ENCODE results near the gene NOTCH2.

The NOTCH2 gene

DNA sequence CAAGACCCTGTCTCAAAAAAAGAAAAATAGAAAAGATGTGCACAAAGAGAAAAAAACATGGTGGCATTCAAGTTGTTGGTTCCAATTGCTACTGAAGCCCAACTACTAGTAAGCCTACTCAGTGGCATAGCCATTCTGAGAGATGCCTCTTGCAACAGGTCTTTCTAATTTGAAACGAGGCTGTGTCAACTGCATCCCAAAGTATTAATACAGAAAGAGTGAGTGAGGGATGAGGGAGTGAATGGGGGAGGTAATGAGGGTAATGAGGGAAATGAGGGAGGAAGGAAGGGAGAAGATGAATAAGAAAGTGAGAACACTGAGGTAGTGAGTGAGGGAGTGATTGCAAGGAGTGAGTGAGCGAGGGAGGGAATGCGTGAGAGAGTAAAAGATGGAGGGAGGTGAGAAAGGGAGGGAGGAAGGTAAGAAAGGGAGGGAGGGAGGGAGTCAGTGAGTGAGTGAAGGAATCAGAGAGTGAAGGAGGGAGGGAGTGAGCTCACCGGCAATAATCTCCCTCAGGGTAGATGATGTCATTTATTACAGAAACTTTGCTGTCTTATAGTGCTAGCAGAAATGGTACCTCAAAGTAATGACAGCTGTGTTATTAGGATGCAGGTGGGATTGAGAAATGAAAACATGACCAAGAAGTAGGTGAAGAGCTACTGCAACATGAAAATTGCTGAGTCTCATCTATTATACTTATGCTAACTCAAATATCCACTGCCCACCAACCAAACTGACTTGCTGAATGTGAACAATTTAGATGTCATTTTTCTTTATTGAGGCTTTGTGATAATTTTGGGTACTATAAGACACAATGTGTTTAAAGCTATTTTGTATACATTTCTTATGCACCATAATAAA, 97.5 kb downstream of the NOTCH2 start:
- no peak for DNase-seq

- DNase-seq, result no peak
Measured at GRCh38 chr1:119968601-119969000, 100.9 kb downstream of the NOTCH2 start.

GRCh38 chr1:119968068-119968492, 101.4 kb downstream of the NOTCH2 start:
- DNase-seq, result no peak

- no peak for DNase-seq
Measured at GRCh38 chr1:119966681-119967080, 102.8 kb downstream of the NOTCH2 start.

- no peak for DNase-seq
Measured at GRCh38 chr1:119966020-119966419, 103.4 kb downstream of the NOTCH2 start.

DNA sequence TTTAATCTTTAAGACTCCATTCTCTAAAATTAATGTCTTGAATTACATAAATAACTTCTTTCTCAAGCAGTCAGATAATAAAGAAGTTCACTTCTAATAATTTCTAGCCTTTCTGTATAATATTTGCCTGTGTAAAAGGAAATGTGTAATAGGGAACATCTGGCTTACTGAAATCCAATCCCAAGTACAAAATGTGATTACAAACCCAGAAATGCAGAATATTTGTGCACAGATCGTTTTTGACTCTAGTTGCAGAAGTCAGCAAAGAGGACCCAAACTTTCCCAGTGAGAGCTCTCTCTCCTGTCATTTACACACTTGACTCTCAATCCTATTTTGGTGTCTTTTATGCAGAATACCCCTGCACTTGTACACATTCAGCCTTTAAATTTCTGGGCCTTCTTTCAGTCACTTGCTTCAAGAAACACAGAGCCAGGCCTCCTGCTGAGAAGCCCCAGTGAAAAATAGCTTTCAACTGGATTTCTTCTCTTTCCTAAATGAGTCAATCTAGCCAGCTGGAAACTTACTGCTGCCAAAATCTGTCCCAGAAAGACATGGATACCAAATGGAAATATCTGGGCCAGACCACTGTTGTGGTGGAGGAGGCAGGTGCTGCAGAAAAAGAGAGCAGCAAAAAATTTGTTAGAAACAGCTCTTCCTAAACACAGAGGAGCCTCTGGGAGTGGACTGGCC, 104.6 kb downstream of the NOTCH2 start:
- DNase-seq, result no peak

DNA sequence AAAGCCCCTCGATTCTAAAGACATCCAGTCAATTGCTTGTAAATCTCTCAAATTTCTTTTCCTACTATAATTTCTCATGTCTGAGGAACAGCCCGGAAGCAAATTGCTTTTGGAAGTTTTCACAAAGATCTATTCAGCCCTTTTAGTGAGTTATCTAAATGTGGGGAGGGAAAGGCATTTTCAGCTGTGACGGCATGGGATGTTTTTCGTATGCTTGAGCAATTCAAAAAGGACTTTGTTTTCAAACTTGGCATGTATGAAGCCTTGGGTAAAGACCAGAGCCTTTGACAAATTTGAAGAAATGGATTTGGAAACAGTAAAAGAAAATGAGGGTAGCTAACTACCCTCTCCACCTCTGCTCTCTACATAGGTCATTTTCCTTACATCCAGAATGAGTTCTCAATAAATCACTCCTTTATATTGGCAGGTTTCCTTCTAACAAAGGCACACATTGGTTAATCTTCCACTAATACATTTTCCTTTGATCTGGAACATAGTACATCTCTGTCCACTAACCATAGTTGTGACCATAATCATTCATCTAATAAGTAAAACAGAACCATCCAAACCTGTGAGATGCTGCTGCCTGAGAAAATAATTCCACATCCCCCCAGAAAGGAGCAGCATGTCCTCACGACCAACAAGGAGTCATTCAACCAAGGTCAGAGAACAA, 107.0 kb downstream of the NOTCH2 start:
- no peak for DNase-seq

- no peak for DNase-seq
Measured at GRCh38 chr1:119960501-119960900, 109.0 kb downstream of the NOTCH2 start.

DNA sequence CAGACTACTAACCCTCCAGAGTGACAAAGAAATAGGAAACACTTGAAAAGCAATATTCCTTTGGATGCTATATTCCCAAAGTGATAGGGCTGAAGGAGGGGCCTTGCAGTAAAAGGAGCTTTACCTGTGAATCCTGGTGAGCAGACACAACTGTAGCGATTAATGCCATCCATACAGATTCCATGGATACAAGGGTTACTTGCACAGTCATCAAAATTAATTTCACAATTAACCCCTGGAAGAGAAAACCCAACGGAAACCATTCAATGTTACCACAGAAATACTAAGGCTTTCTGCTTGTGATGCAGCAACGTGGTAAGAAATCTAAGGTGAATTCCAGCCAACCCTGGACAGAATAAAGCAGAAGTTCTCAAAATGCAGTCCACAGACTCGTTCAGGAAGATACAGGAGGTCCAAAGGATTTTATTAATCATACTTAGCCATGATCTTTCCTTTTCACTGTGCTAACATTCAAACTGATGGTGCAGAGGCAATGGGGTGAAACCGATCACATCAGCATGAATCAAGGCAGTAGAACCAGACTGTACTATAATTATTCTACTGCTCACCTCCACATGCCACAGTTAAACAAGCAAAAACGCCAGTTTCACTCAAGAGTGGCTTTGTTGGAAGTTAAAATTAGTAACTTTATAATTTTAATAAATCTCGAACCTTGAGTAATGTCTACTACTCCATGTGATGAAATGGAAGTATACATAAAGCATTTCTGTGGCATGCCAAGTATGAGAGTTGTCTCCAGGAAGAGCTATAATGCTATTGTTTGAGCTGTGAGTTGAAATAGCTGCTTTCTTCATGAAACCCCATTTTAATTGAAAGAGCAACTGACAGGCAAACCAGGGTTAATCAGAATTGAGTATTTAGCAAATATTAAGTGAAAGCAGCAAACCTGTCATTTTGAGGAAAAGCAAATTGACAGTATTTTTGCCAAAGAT, 109.9 kb downstream of the NOTCH2 start:
- no peak for DNase-seq

GRCh38 chr1:119958223-119958622, 111.2 kb downstream of the NOTCH2 start:
- no peak for DNase-seq

DNA sequence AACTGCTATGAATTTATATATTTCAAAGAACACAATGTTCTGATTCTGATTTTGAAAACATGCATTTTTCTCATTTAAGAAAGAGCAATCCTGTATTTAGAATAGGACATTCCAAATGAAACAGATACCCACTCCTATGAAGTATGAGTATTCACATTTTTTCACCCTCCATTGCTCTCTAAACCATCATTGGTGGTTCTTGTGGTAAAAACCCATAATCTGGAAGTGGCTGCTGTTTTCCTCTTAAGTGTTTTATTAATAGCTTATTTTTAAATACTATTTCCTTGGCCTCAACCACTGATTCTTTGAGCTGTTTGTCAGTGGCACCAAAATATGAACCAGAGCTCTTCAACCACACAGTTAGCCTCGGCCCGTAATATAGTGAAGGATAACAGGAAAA, 113.2 kb downstream of the NOTCH2 start:
- DNase-seq, result no peak

- no peak for DNase-seq
Measured at GRCh38 chr1:119954476-119955422, 114.7 kb downstream of the NOTCH2 start.

GRCh38 chr1:119953266-119953998, 116.0 kb downstream of the NOTCH2 start:
- DNase-seq, result no peak

- DNase-seq, result no peak
Measured at GRCh38 chr1:119952496-119952895, 117.0 kb downstream of the NOTCH2 start.

- peak; percentile 64 for DNase-seq
Measured at GRCh38 chr1:119948342-119949214, 120.9 kb downstream of the NOTCH2 start.

- no peak for DNase-seq
Measured at GRCh38 chr1:119947468-119947867, 122.0 kb downstream of the NOTCH2 start.

DNA sequence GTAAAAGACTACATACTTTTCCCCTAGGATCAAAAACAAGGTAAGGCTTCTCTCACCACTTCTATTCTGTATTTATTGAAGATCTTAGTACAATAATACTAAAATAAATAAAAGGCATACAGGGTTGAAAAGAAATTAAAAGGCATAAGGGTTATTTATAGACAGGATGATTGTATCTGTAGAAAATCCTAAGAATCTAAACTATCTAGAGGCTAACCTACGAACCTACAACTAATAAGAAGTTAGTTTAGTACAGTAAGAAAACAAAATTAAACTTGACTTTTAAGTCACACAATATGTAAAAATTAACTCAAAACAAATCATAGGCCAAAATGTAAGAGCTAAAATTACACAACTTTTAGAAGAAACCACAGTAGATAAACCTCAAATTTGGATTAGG, 122.7 kb downstream of the NOTCH2 start:
- DNase-seq, result no peak

DNA sequence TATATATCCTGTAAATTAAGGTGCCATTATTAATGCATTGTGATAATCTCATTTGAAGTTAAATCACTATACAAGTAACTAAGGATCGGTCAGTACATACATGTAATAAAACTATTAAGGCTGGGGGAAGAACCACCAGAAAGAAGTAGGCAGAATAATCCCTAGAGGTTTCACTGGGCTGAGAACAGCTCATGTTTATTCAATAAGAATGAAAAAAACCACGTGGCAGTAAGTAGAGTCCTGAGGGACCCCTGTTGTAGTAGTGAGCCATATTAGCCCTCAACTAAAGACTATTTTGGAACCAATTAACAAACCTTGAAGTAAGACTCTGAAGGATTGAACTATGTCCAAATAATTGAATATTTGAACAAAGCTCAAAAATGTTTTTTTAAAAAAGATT, 126.2 kb downstream of the NOTCH2 start:
- no peak for DNase-seq

- no peak for DNase-seq
Measured at GRCh38 chr1:119941392-119941791, 128.1 kb downstream of the NOTCH2 start.

DNA sequence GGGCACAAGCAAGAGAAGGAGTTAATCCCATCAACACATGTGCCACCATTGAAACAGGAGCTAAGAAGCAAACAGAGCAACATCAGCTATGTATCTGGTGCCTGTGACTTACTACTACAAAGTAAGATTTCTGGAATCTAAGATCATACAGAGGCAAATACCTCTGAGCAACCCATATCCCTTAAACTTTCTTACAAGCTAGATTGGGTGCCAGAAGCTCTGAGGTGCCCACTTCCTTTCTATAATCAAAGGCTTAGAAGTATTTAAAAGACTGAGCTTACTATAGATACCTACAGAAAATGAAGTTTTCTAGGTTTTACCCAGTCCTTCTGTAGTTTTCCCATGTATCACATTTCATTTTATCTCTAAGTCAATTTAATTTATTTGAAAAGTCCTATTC, 128.8 kb downstream of the NOTCH2 start:
- DNase-seq, result no peak
